ENCODE measurements around the gene TMPRSS2.

TMPRSS2 gene

GRCh38 chr21:41507521-41508414, at the start of gene TMPRSS2:
TMPRSS2 (minus strand) TSS chr21:41508158; CDS start chr21:41498133, 10,025 bp downstream.
- DNase-seq (ENCODE audit: low read depth, low spot score): no peak

- DNase-seq (ENCODE audit: low read depth, low spot score): no peak
Measured at GRCh38 chr21:41555057-41555456, 47.1 kb upstream of the TMPRSS2 start.

GRCh38 chr21:41552254-41552653, 44.3 kb upstream of the TMPRSS2 start:
- no peak for DNase-seq (ENCODE audit: low read depth, low spot score)

- no peak for DNase-seq (ENCODE audit: low read depth, low spot score)
Measured at GRCh38 chr21:41548781-41549180, 40.8 kb upstream of the TMPRSS2 start.

GRCh38 chr21:41547111-41547510, 39.2 kb upstream of the TMPRSS2 start:
- no peak for DNase-seq (ENCODE audit: low read depth, low spot score)

- no peak for DNase-seq (ENCODE audit: low read depth, low spot score)
Measured at GRCh38 chr21:41545500-41546359, 37.8 kb upstream of the TMPRSS2 start.

GRCh38 chr21:41542727-41543126, 34.8 kb upstream of the TMPRSS2 start:
- no peak for DNase-seq (ENCODE audit: low read depth, low spot score)

GRCh38 chr21:41537356-41537755, 29.4 kb upstream of the TMPRSS2 start:
- no peak for DNase-seq (ENCODE audit: low read depth, low spot score)

- DNase-seq (ENCODE audit: low read depth, low spot score): no peak
Measured at GRCh38 chr21:41536827-41537103, 28.8 kb upstream of the TMPRSS2 start.

- DNase-seq (ENCODE audit: low read depth, low spot score): no peak
Measured at GRCh38 chr21:41536076-41536826, 28.3 kb upstream of the TMPRSS2 start.

- no peak for DNase-seq (ENCODE audit: low read depth, low spot score)
Measured at GRCh38 chr21:41530366-41530765, 22.4 kb upstream of the TMPRSS2 start.

GRCh38 chr21:41529769-41530168, 21.8 kb upstream of the TMPRSS2 start:
- DNase-seq (ENCODE audit: low read depth, low spot score): no peak

- no peak for DNase-seq (ENCODE audit: low read depth, low spot score)
Measured at GRCh38 chr21:41526478-41527087, 18.6 kb upstream of the TMPRSS2 start.

- DNase-seq (ENCODE audit: low read depth, low spot score): no peak
Measured at GRCh38 chr21:41523175-41523574, 15.2 kb upstream of the TMPRSS2 start.

GRCh38 chr21:41521489-41522027, 13.6 kb upstream of the TMPRSS2 start:
- no peak for DNase-seq (ENCODE audit: low read depth, low spot score)

- no peak for DNase-seq (ENCODE audit: low read depth, low spot score)
Measured at GRCh38 chr21:41520560-41521442, 12.8 kb upstream of the TMPRSS2 start.

- DNase-seq (ENCODE audit: low read depth, low spot score): no peak
Measured at GRCh38 chr21:41519806-41520559, 12.0 kb upstream of the TMPRSS2 start.

GRCh38 chr21:41518757-41519156, 10.8 kb upstream of the TMPRSS2 start:
- no peak for DNase-seq (ENCODE audit: low read depth, low spot score)

- DNase-seq (ENCODE audit: low read depth, low spot score): no peak
Measured at GRCh38 chr21:41511858-41512257, 3.9 kb upstream of the TMPRSS2 start.

- no peak for DNase-seq (ENCODE audit: low read depth, low spot score)
Measured at GRCh38 chr21:41510500-41510899, 2.5 kb upstream of the TMPRSS2 start.
